Stimulated activated naive CD4-positive, alpha-beta T cell treated with Interleukin-2 at 50 U/mL for 16 hours (primary cell): ENCODE measurements around the gene POU3F1.

Experiments
- DNase-seq: peaks from one replicate; lab custom pipeline; 2025; lab: John Stamatoyannopoulos, UW

The POU3F1 gene

GRCh38 chr1:38046333-38046883 lies at the start of gene POU3F1:
TSS of gene POU3F1 (minus strand) at chr1:38046793. CDS start at chr1:38046743, 50 bp downstream.
- DNase-seq = no peak

GRCh38 chr1:38095454-38095931 lies 48.9 kb upstream of the POU3F1 start:
- no peak for DNase-seq

GRCh38 chr1:38094711-38095290 lies 48.2 kb upstream of the POU3F1 start:
- DNase-seq = no peak

GRCh38 chr1:38093569-38094520 lies 47.3 kb upstream of the POU3F1 start:
- DNase-seq = no peak

GRCh38 chr1:38092256-38092655 lies 45.7 kb upstream of the POU3F1 start:
- DNase-seq = no peak

- DNase-seq = no peak
These were observed 44.2 kb upstream of the POU3F1 start for GRCh38 chr1:38090796-38091195.

- DNase-seq = no peak
These were observed 43.2 kb upstream of the POU3F1 start for GRCh38 chr1:38089712-38090360.

GRCh38 chr1:38088791-38089190 lies 42.2 kb upstream of the POU3F1 start:
- no peak for DNase-seq

- DNase-seq = no peak
These were observed 41.8 kb upstream of the POU3F1 start for GRCh38 chr1:38088366-38088765.

- DNase-seq = no peak
These were observed 41.1 kb upstream of the POU3F1 start for GRCh38 chr1:38087676-38088075.

GRCh38 chr1:38085666-38086330 lies 39.2 kb upstream of the POU3F1 start:
- DNase-seq = no peak

- no peak for DNase-seq
These were observed 38.1 kb upstream of the POU3F1 start for GRCh38 chr1:38084700-38085099.

- DNase-seq = no peak
These were observed 37.5 kb upstream of the POU3F1 start for GRCh38 chr1:38084113-38084512.

GRCh38 chr1:38083541-38083940 lies 36.9 kb upstream of the POU3F1 start:
- no peak for DNase-seq

GRCh38 chr1:38082769-38083263 lies 36.2 kb upstream of the POU3F1 start:
- no peak for DNase-seq

- no peak for DNase-seq
These were observed 32.4 kb upstream of the POU3F1 start for GRCh38 chr1:38079019-38079418.

- no peak for DNase-seq
These were observed 31.0 kb upstream of the POU3F1 start for GRCh38 chr1:38077523-38078147.

GRCh38 chr1:38076455-38076854 lies 29.9 kb upstream of the POU3F1 start:
- DNase-seq = no peak

GRCh38 chr1:38076038-38076437 lies 29.4 kb upstream of the POU3F1 start:
- DNase-seq = no peak

GRCh38 chr1:38075191-38075590 lies 28.6 kb upstream of the POU3F1 start:
- no peak for DNase-seq

GRCh38 chr1:38074302-38074677 lies 27.7 kb upstream of the POU3F1 start:
- DNase-seq = no peak
